ENCODE results near the gene SLC46A3. TPM values are rescaled to one million over a fixed set of nuclear protein-coding genes. Genes with fewer than 3 reads are reported as not detected.
"Not testable (repeated sequence)": the region's sequence is repeated elsewhere in the genome, so short reads cannot be mapped to it uniquely, and the experiment has no call there.

The SLC46A3 gene
- polyA plus RNA-seq, 1 donor from 2014 or later = 7.4 TPM

- Histone ChIP-seq H3K9me2 (ENCODE audit: insufficient read depth, low read length) (no peaks in the 10 kb centered on the region), H3K9ac (ENCODE audit: low read length) (no peak overlapping the region), H3K4me2 (ENCODE audit: low read length) (no peak overlapping the region), H3K79me2 (replicated peaks; ENCODE audit: insufficient read depth, low read length) (no peaks in the 10 kb centered on the region), H3K27ac (ENCODE audit: low read length) (no peak overlapping the region), H4K20me1 (ENCODE audit: insufficient read depth) (no peaks in the 10 kb centered on the region), H3K4me3 (ENCODE audit: low read length) (no peak overlapping the region), H3F3A (ENCODE audit: insufficient read depth, low read length, poor library complexity, severe bottlenecking) (no peaks in the 10 kb centered on the region), H3K27me3 (ENCODE audit: insufficient read depth, low read depth, low read length) (no peaks in the 10 kb centered on the region), H3K9me3 (ENCODE audit: low read length) (no peaks in the 10 kb centered on the region), H2AFZ (ENCODE audit: low read depth, low read length) (no peak overlapping the region), H3K36me3 (ENCODE audit: insufficient read depth, low read length) (no peaks in the 10 kb centered on the region)
- no peak for TF ChIP-seq POLR2AphosphoS5 (IDR thresholded peaks at IDR 0.05)
- TF ChIP-seq REST (IDR thresholded peaks at IDR 0.05; ENCODE audit: borderline replicate concordance) = no peak
- no peak for TF ChIP-seq MXI1 (conservative IDR thresholded peaks at IDR 0.05; ENCODE audit: poor library complexity, severe bottlenecking)
- TF ChIP-seq SMC3 (conservative IDR thresholded peaks at IDR 0.05; ENCODE audit: poor library complexity) = no peak
- no peak for TF ChIP-seq RAD21 (conservative IDR thresholded peaks at IDR 0.05)
- TF ChIP-seq CTCF (IDR thresholded peaks at IDR 0.05; ENCODE audit: poor library complexity, severe bottlenecking) = no peak
- TF ChIP-seq EZH2 (IDR thresholded peaks at IDR 0.05; ENCODE audit: borderline replicate concordance, insufficient read depth, low read length, poor library complexity, severe bottlenecking) = no peak
- TF ChIP-seq EP300 (conservative IDR thresholded peaks at IDR 0.05; ENCODE audit: poor library complexity, severe bottlenecking) = no peak
- TF ChIP-seq TAF1 (IDR thresholded peaks at IDR 0.05; ENCODE audit: low read depth) = no peak
These were observed 21.3 kb downstream of the SLC46A3 start for GRCh38 chr13:28697441-28697840.

- not testable (repeated sequence) for H2AFZ ChIP-seq (ENCODE audit: low read depth, low read length); H3K36me3 ChIP-seq (ENCODE audit: insufficient read depth, low read length); H4K20me1 ChIP-seq (ENCODE audit: insufficient read depth); H3K9me2 ChIP-seq (ENCODE audit: insufficient read depth, low read length); H3K9ac ChIP-seq (ENCODE audit: low read length); H3K4me3 ChIP-seq (ENCODE audit: low read length); H3K27me3 ChIP-seq (ENCODE audit: insufficient read depth, low read depth, low read length); H3K4me2 ChIP-seq (ENCODE audit: low read length); H3K9me3 ChIP-seq (ENCODE audit: low read length); H3K27ac ChIP-seq (ENCODE audit: low read length); H3F3A ChIP-seq (ENCODE audit: insufficient read depth, low read length, poor library complexity, severe bottlenecking); H3K79me2 ChIP-seq (replicated peaks; ENCODE audit: insufficient read depth, low read length)
These were observed 24.9 kb downstream of the SLC46A3 start for GRCh38 chr13:28693605-28694491.
